Measurements from ENCODE around the gene MUTYH. TPM values are rescaled to one million over a fixed set of nuclear protein-coding genes. Genes with fewer than 3 reads are reported as not detected.
A peak's percentile ranks its signal among the peaks of the same experiment; 100 is the strongest.

Gene MUTYH
- total RNA-seq, 1 experiment from 2014 or later: 11.4 TPM

GRCh38 chr1:45348966-45349677, 8.9 kb upstream of the MUTYH start:
- no peak for DNase-seq (ENCODE audit: low read depth)

- DNase-seq (ENCODE audit: low read depth): no peak
Observed at GRCh38 chr1:45348609-45348965, 8.3 kb upstream of the MUTYH start.

GRCh38 chr1:45348020-45348419, 7.8 kb upstream of the MUTYH start:
- peak; percentile 26 for DNase-seq (ENCODE audit: low read depth)

- no peak for DNase-seq (ENCODE audit: low read depth)
Observed at GRCh38 chr1:45346473-45346872, 6.2 kb upstream of the MUTYH start.

- no peak for DNase-seq (ENCODE audit: low read depth)
Observed at GRCh38 chr1:45345014-45345413, 4.8 kb upstream of the MUTYH start.

- DNase-seq (ENCODE audit: low read depth): no peak
Observed at GRCh38 chr1:45344499-45344898, 4.3 kb upstream of the MUTYH start.

- peak; percentile 20 for DNase-seq (ENCODE audit: low read depth)
Observed at GRCh38 chr1:45340816-45341466, 701 bp upstream of the MUTYH start.

- DNase-seq (ENCODE audit: low read depth): no peak
Observed at GRCh38 chr1:45337630-45338325, 2.5 kb downstream of the MUTYH start.

- no peak for DNase-seq (ENCODE audit: low read depth)
Observed at GRCh38 chr1:45335855-45336324, 4.3 kb downstream of the MUTYH start.

GRCh38 chr1:45334308-45335245, 5.7 kb downstream of the MUTYH start:
- DNase-seq (ENCODE audit: low read depth): no peak

GRCh38 chr1:45332346-45332720, 7.9 kb downstream of the MUTYH start:
- DNase-seq (ENCODE audit: low read depth): no peak

- DNase-seq (ENCODE audit: low read depth): no peak
Observed at GRCh38 chr1:45331436-45332345, 8.5 kb downstream of the MUTYH start.

- DNase-seq (ENCODE audit: low read depth): peak; percentile 69
Observed at GRCh38 chr1:45329445-45329844, 10.8 kb downstream of the MUTYH start.

- DNase-seq (ENCODE audit: low read depth): no peak
Observed at GRCh38 chr1:45328680-45329079, 11.6 kb downstream of the MUTYH start.

- DNase-seq (ENCODE audit: low read depth): no peak
Observed at GRCh38 chr1:45327644-45328515, 12.4 kb downstream of the MUTYH start.

GRCh38 chr1:45326627-45327623, 13.3 kb downstream of the MUTYH start, which contains the start of gene HPDL:
HPDL (plus strand) TSS chr1:45326895; CDS start chr1:45327149, 254 bp downstream.
- peak; percentile 67 for DNase-seq (ENCODE audit: low read depth)

- peak; percentile 26 for DNase-seq (ENCODE audit: low read depth)
Observed at GRCh38 chr1:45325851-45326506, 14.3 kb downstream of the MUTYH start.

Measured in RPMI7951 (cell line).